GM21576 (cell line): ENCODE results near the gene MYH10.

Source experiments
- ATAC-seq: cut with Tn5 transposase; IDR thresholded peaks from one replicate; pipeline ENCODE4 v1.9.1; 2021; ENCODE audit warnings: mild to moderate bottlenecking, moderate library complexity; ENCODE audit not compliant: unreplicated experiment

The MYH10 gene

GRCh38 chr17:8649157-8650118, 18.9 kb upstream of the MYH10 start:
- no peak for ATAC-seq

- no peak for ATAC-seq
Measured at GRCh38 chr17:8647956-8648355, 17.4 kb upstream of the MYH10 start.

GRCh38 chr17:8647202-8647601, 16.7 kb upstream of the MYH10 start:
- no peak for ATAC-seq

GRCh38 chr17:8644507-8644902, 14.0 kb upstream of the MYH10 start:
- no peak for ATAC-seq

GRCh38 chr17:8643855-8644506, 13.5 kb upstream of the MYH10 start:
- ATAC-seq: no peak

- ATAC-seq: no peak
Measured at GRCh38 chr17:8639709-8640108, 9.2 kb upstream of the MYH10 start.

- ATAC-seq: no peak
Measured at GRCh38 chr17:8632061-8632460, 1.5 kb upstream of the MYH10 start.

- ATAC-seq: no peak
Measured at GRCh38 chr17:8631554-8631877, 991 bp upstream of the MYH10 start.

- ATAC-seq: peak; percentile 94
Measured at GRCh38 chr17:8630802-8631553, 453 bp upstream of the MYH10 start.

- no peak for ATAC-seq
Measured at GRCh38 chr17:8629371-8630226, 926 bp downstream of the MYH10 start.

- ATAC-seq: no peak
Measured at GRCh38 chr17:8628609-8629169, 1.8 kb downstream of the MYH10 start.

GRCh38 chr17:8628172-8628571, 2.4 kb downstream of the MYH10 start:
- no peak for ATAC-seq

- ATAC-seq: no peak
Measured at GRCh38 chr17:8623591-8623990, 6.9 kb downstream of the MYH10 start.

- no peak for ATAC-seq
Measured at GRCh38 chr17:8622191-8622590, 8.3 kb downstream of the MYH10 start.

GRCh38 chr17:8621585-8621984, 8.9 kb downstream of the MYH10 start:
- ATAC-seq: no peak

- ATAC-seq: no peak
Measured at GRCh38 chr17:8619294-8619693, 11.2 kb downstream of the MYH10 start.

- no peak for ATAC-seq
Measured at GRCh38 chr17:8618825-8619224, 11.7 kb downstream of the MYH10 start.

GRCh38 chr17:8614988-8615387, 15.5 kb downstream of the MYH10 start:
- no peak for ATAC-seq

GRCh38 chr17:8611619-8612298, 18.8 kb downstream of the MYH10 start:
- ATAC-seq: no peak

GRCh38 chr17:8611137-8611536, 19.4 kb downstream of the MYH10 start:
- no peak for ATAC-seq
